ENCODE data around the gene LIME1. TPM values are rescaled to one million over a fixed set of nuclear protein-coding genes. Genes with fewer than 3 reads are reported as not detected.
A peak's percentile ranks its signal among the peaks of the same experiment; 100 is the strongest.

The LIME1 gene
- total and polyA plus RNA-seq, 7 donors = 1.7 to 5.1 (median 3.1) TPM

DNA sequence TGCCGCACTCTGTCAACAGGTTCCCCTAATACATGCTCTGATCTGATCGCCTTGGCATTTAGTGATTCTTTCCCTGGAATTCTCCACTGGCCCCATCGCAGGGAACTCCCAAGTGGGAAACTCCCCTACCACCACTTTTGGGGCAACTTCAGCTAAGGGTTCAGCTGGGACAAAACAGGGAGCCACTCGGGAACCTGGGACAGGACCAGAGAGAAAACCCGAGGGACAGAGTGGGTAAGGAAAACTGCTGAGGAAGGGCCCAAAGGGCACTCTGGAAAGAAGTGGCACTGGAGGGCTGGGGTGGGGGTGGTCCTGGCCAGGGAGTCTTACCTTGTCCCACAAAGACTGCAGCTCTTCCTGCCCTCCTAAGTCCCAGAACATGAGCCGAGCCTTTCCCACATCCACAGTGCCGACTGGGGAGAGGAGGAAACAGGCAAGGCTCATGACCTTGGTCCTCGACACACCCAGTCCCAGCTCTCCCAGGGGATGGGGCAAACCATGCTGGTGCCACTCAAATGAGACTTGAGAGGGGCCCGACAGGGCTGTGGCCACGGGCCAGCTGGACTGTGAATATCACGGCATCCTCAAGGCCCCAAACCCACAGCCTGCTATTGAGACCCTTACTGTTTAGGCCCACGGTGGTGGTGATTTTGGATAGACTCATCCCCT lies 30.3 kb upstream of the LIME1 start:
- peaks cover 16% of the 10 kb centered on the region for H3K4me1 ChIP-seq
- intact Hi-C loops (cut with DNase I) = no loop called here
- H3K36me3 ChIP-seq (ENCODE audit: insufficient read depth in 1 of 2, low read depth in 1 of 2) = peaks cover 0 to 54% of the 10 kb centered on the region in 2 donors
- 70 to 80% (median 72%) methylated on average over 12 of the region's 12 CpGs for WGBS, 3 donors
- no peak for ATAC-seq
- H3K4me3 ChIP-seq = peak overlapping the region; percentile 97
- peak in 1 of 2 donors; percentile 51 for DNase-seq
- H3K9me3 ChIP-seq = no peaks in the 10 kb centered on the region
- no peaks in the 10 kb centered on the region for H3K27me3 ChIP-seq (ENCODE audit: insufficient read depth in 3 of 3, low read length in 2 of 3)
- H3K27ac ChIP-seq = peak overlapping the region; percentile 92
- TF ChIP-seq, protein P1, sequence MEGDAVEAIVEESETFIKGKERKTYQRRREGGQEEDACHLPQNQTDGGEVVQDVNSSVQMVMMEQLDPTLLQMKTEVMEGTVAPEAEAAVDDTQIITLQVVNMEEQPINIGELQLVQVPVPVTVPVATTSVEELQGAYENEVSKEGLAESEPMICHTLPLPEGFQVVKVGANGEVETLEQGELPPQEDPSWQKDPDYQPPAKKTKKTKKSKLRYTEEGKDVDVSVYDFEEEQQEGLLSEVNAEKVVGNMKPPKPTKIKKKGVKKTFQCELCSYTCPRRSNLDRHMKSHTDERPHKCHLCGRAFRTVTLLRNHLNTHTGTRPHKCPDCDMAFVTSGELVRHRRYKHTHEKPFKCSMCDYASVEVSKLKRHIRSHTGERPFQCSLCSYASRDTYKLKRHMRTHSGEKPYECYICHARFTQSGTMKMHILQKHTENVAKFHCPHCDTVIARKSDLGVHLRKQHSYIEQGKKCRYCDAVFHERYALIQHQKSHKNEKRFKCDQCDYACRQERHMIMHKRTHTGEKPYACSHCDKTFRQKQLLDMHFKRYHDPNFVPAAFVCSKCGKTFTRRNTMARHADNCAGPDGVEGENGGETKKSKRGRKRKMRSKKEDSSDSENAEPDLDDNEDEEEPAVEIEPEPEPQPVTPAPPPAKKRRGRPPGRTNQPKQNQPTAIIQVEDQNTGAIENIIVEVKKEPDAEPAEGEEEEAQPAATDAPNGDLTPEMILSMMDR (IDR thresholded peaks at IDR 0.05) = no peak

DNA sequence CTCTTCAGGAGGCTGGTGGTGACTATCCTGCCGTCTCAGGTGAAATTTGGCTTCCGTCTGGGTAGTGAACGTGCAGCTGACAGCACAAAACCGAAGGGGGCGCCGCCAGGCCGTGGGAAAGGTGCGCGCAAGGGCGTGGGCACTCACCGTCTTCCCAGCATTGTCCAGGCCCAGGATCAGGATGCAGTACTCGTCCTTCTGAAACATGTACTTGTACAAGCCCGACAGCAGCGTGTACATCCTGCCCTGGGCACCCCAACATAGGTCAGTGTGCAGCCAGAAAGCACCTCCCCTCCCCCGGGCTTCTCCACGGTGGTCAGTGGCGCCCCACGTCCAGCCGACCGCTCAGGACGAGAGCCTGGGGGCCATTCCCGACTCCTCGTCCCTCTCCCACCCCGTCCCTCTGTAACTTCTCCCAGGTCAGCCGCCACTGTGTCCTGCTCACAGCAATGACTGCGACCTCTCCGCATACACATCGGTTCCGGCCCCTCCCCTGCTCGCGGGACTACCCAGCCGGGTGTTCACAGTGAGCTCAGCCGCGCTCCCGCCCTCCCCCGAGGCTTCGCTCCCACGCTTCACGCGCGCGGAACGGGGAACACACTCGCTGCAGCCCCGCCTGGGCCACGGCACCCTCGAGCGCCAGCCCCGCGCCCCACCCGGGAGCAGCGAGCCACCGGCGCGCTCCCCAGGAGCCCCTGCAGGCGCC lies 29.5 kb upstream of the LIME1 start:
- WGBS, 3 donors = 4 to 5% (median 4%) methylated on average over 55 to 56 of the region's 56 CpGs
- H3K4me1 ChIP-seq = peaks cover 16% of the 10 kb centered on the region
- intact Hi-C loops (cut with DNase I) = no loop called here
- H3K4me3 ChIP-seq = peak overlapping the region; percentile 97
- no peaks in the 10 kb centered on the region for H3K9me3 ChIP-seq
- peak; percentile 48 to 72 for DNase-seq
- H3K27me3 ChIP-seq (ENCODE audit: insufficient read depth in 3 of 3, low read length in 2 of 3) = no peaks in the 10 kb centered on the region
- peaks cover 0 to 62% of the 10 kb centered on the region in 2 donors for H3K36me3 ChIP-seq (ENCODE audit: insufficient read depth in 1 of 2, low read depth in 1 of 2)
- TF ChIP-seq, protein P1 (IDR thresholded peaks at IDR 0.05) = no peak
- peak; percentile 29 to 47 (median 36) for ATAC-seq
- H3K27ac ChIP-seq = peak overlapping the region; percentile 92

DNA sequence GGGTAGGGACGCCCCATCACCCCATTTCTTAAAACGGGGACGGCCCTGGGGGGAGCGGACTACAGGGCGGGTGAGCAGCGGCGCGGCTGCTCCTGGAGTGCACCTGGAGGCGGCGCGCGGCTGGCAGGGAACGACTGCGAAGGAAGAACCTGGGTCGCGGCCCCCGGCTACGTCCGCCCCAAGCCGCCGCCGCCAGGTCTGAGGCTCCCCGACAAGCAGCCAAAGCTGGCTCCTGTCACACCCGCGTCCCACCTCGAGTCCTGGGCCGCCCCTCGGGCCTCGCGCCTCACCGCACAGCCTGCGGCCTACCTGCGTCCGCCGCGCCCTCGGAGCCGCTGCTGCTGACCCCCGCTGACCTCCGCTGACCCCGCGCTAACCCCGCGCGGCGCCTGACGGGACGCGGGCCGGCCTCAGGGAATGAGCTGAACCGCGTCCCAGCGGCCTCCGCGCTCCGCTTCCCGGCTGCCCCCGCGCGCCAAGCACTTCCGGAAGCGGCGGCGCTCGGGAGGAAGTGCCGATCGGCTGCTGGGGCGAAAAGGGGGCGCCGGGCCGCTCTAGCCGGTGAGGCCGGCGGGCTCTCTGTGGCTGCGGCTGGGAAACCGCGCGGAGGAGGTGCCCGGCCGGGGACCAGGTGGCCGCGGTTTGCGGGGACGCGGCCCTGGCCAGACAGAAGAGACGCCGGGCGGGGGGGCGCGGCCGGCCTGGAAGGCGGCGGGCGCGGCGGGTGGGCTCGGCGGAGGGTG lies 28.7 kb upstream of the LIME1 start, which contains the start of the genes ARFRP1 and ZGPAT:
ARFRP1 (minus strand) TSS at position 419 of the 743 bp plus-strand sequence. CDS start 885 bp downstream, outside the sequence.
ZGPAT (plus strand) TSS at position 482 of the 743 bp plus-strand sequence. CDS start 542 bp downstream, outside the sequence.
- WGBS, 3 donors = 0 to 1% (median 0%) methylated on average over 51 to 98 of the region's 98 CpGs
- ATAC-seq (peak; percentile 96 to 98 (median 96)), DNase-seq (peak; percentile 93 to 95)
- peak within 1 kb of the TSS; percentile 97 for H3K4me3 ChIP-seq
- H3K27ac ChIP-seq = peak within 1 kb of the TSS; percentile 92
- no peaks in the 10 kb centered on the region for H3K9me3 ChIP-seq
- TF ChIP-seq, protein P1 (IDR thresholded peaks at IDR 0.05) = no peak
- peaks cover 3 to 69% of the 10 kb centered on the region in 2 donors for H3K36me3 ChIP-seq (ENCODE audit: insufficient read depth in 1 of 2, low read depth in 1 of 2)
- intact Hi-C loops (cut with DNase I) = loop anchor here in 1 of 2 donors (2.0 kb wide), 2 partner anchors 31 to 49 kb away; partner anchors contain the start of genes RTEL1 and SLC2A4RG
- H3K4me1 ChIP-seq = peaks cover 16% of the 10 kb centered on the region
- no peaks in the 10 kb centered on the region for H3K27me3 ChIP-seq (ENCODE audit: insufficient read depth in 3 of 3, low read length in 2 of 3)

DNA sequence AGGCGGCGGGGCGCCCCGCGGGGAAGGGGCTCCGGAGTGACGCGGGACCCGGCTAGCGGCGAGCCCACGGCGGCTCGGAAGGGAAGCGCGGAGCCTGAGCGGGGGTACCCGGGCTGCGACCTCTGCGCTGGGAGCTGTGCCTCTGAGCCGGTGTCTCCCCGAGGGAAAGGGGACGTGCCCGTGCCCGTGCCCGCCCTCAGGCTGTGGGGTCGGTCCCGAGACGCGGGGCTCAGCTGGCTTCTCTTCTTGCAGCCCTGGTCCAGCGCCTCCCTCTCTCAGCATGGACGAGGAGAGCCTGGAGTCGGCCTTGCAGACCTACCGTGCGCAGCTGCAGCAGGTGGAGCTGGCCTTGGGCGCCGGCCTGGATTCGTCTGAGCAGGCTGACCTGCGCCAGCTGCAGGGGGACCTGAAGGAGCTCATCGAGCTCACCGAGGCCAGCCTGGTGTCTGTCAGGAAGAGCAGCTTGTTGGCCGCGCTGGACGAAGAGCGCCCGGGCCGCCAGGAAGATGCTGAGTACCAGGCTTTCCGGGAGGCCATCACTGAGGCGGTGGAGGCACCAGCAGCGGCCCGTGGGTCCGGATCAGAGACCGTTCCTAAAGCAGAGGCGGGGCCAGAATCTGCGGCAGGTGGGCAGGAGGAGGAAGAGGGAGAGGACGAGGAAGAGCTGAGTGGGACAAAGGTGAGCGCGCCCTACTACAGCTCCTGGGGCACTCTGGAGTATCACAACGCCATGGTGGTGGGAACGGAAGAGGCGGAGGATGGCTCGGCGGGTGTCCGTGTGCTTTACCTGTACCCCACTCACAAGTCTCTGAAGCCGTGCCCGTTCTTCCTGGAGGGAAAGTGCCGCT lies 27.9 kb upstream of the LIME1 start:
- Histone ChIP-seq H3K4me1 (peaks cover 16% of the 10 kb centered on the region), H3K36me3 (ENCODE audit: insufficient read depth in 1 of 2, low read depth in 1 of 2) (peaks cover 3 to 74% of the 10 kb centered on the region in 2 donors), H3K9me3 (no peaks in the 10 kb centered on the region), H3K27me3 (ENCODE audit: insufficient read depth in 3 of 3, low read length in 2 of 3) (no peaks in the 10 kb centered on the region), H3K4me3 (peak overlapping the region; percentile 97), H3K27ac (peak overlapping the region; percentile 92)
- intact Hi-C loops (cut with DNase I) = loop anchor here in 1 of 2 donors (2.0 kb wide), 2 partner anchors 30 to 50 kb away; partner anchors contain the start of genes RTEL1 and SLC2A4RG
- TF ChIP-seq, protein P1 (IDR thresholded peaks at IDR 0.05) = no peak
- WGBS, 3 donors = 20 to 32% (median 23%) methylated on average over 41 to 66 of the region's 67 CpGs
- DNase-seq = peak; percentile 25 to 53
- no peak for ATAC-seq
